Hematopoietic multipotent progenitor cell treated with erythropoietin and hydrocortisone succinate and interleukin-3 and kit ligand, for 15 days (in vitro differentiated cells): ENCODE data around the gene SH3BP1.

Experiments used
- DNase-seq: peaks from one replicate; pipeline ENCODE4 v3.0.0-alpha.2; 2015; ENCODE audit warnings: low spot score

Gene SH3BP1

DNA sequence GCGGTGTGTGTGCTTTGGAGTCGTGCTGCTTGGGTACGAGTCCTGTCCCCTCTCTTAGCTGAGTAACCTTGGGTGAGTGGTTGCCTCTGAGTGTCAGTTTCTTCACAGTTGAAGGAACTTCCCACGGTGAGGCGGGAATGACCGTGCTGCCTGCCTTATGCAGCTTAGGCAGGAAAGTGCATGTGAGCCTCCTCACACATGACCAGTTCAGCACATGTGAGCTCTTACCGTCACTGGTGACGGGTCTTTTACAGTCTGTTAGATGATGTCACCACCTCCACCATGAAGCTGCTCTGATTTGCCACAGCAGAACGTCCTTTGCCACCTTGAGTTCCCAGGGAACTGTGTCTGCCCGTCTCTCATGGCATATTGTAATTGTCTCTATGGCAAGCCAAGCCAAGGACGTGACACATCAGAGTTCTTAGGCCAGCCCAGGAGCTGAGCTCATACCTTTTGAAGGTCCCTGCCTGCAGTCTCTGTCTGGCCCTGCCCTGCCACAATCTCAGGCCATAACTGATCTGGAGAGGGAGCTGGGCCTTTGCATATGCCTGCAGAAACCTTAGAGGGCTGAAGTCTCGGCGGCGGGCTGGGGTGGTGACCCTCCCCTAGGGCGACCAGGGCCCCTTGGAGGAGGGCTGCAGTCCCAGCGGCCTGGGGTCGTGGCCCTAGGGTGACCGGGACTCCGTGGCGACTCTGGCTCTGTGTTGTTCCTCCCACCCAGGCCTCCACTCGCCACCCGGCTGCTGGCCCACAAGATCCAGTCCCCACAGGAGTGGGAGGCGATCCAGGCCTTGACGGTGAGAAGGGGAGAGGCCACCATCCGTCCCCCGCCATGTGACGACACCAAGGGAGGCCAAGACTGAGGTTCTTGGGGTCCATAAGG lies 23.0 kb upstream of the SH3BP1 start:
- no peak for DNase-seq

DNA sequence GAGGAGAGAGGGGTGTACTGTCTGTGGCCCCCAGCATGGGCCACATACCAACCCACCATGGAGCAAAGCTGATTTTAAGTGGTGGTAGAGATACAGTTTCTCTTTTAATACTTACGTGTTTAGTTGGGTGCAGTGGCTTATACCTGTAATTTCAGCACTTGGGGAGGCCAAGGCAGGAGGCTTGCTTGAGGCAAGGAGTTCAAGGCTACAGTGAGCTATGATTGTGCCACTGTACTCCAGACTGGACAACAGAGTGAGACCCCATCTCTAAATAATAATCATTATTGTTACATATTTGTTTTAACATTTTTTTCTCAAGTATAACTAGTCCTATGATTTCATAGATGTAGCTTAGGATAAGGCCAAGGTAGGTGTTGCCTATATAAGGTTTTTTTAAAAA lies 22.0 kb upstream of the SH3BP1 start:
- DNase-seq: no peak

DNA sequence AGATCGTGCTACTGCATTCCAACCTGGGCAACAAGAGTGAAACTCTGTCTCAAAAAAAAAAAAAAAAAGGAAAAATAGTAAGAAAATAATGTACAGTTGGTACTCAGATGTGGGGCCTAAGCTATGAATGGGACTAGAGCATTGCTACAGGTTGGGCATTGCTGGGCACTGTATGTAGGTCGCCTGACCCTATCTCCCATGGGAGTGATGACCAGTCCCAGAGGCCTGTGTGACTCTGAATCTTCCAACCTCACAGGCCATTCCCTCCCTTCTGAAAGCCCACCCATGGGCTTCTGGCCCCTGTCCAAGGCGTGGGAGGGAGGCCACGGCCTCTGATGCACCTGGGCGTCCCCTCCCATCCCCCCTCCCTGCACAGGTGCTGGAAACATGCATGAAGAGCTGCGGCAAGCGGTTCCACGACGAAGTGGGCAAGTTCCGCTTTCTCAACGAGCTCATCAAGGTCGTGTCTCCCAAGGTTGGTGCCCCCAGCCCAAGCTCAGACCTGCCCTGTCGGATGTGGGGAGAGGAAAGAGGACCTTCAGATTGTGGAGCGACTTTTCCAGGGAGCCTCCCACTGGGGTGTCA lies 21.3 kb upstream of the SH3BP1 start:
- no peak for DNase-seq

DNA sequence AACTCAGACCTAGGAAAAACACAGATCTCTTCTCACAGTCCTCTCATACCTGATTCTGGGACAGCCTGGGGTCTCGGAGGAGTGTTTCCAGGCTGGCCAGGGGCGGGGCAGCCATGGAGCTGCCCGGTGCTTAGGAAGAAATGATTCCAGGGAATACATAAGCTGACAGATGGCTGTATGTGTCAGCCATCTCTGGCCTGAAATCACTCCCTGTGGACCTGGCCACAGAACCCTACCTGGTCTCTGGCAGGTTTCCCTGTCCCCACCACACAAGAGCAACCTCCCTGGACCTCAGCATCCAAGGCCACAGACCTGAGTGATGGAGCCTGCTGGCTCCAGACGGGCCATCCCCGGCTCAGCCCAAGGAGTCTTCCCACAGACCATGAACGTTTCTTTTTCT lies 20.8 kb upstream of the SH3BP1 start:
- DNase-seq: no peak

- DNase-seq: no peak
Observed at GRCh38 chr22:37619991-37620390, 19.5 kb upstream of the SH3BP1 start.

GRCh38 chr22:37621352-37621860 lies 18.1 kb upstream of the SH3BP1 start:
- no peak for DNase-seq

- peak; percentile 66 for DNase-seq
Observed at GRCh38 chr22:37623075-37624016, 16.1 kb upstream of the SH3BP1 start.

GRCh38 chr22:37624017-37624365 lies 15.5 kb upstream of the SH3BP1 start:
- no peak for DNase-seq

DNA sequence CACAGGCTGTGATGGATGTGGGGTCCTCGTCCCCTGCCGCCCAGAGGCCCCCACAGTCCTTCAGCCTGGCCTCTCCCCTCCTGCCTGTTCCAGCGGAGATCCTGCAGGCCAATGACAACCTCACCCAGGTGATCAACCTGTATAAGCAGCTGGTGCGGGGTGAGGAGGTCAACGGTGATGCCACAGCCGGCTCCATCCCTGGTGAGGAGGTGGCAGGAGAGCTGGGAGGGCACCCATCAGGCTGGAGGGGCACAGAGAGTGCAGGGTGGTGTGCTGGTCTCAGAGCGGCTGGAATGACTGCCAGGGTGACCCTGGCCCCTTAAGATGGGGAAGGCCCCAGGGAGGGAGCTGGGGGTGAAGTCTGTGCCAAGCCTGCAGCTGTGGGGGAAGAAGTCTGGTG lies 14.6 kb upstream of the SH3BP1 start:
- no peak for DNase-seq

- no peak for DNase-seq
Observed at GRCh38 chr22:37625737-37626136, 13.7 kb upstream of the SH3BP1 start.

GRCh38 chr22:37626144-37626543 lies 13.3 kb upstream of the SH3BP1 start:
- DNase-seq: no peak

- DNase-seq: no peak
Observed at GRCh38 chr22:37626556-37627075, 12.9 kb upstream of the SH3BP1 start.

GRCh38 chr22:37627121-37627520 lies 12.3 kb upstream of the SH3BP1 start:
- no peak for DNase-seq

DNA sequence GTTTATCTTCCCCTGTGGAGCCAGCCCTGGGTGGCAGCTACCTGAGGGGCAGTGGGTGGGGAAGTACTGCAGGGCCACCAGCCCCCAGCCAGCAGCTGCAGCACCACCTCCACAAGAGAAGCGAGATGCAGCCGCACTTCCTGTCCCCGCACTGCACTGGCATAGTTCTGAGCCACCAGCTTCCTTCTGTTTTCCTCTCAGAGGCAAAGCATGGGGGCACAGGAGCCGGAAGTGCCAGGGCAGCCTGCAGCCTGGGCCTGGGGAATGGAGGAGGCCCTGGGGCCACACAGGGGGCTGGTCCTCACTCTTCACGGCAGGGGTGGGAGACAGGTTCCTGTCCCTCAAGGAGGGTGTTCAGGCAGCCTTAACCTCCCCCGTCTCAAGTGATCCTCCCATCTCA lies 11.9 kb upstream of the SH3BP1 start:
- no peak for DNase-seq

DNA sequence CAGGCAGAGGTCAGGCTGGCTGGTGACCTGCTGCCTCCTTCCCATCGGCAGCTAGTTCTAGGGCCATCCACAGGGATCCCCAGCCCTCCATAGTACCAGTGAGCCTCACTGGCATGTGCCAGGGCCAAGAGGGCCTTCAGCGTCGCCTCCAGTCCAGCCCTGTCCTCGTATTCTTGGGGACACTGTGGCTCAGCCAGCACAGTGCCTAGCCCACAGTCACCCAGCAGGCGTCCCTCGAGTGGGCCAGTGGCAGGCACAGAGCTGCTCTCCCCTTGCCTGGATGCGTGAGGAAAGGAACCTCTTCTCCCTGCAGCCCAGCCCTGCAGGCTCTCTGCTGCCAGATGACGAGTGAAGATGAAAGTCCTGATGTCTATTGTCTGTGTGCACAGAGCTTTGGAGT lies 10.6 kb upstream of the SH3BP1 start:
- no peak for DNase-seq

GRCh38 chr22:37629928-37630327 lies 9.5 kb upstream of the SH3BP1 start:
- DNase-seq: no peak

DNA sequence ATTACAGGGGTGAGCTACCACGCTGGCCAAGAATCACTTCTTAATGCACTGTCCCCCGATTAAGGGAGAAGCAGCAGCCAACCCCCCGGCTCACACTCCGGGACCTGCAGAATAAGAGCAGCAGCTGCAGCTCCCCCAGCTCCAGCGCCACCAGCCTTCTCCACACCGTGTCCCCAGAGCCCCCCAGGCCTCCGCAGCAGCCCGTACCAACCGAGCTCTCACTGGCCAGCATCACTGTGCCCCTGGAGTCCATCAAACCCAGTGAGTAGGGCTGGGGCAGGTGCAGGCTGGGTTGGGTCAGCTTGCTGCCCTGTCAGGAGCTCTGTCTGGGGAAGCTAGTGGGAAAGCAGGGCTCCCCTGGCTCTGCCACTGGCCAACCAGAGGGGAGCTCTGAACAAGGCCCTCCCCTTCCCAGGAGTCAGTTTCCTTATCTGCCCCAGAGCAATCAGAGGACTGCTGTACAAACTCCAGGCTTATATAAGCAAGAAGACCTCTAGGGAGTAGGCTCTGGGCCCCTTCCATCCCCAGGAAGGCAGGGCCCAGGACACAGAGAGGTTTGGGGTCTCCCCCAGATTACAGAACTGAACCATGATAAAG lies 8.5 kb upstream of the SH3BP1 start:
- DNase-seq: no peak

- no peak for DNase-seq
Observed at GRCh38 chr22:37631448-37632173, 7.9 kb upstream of the SH3BP1 start.

DNA sequence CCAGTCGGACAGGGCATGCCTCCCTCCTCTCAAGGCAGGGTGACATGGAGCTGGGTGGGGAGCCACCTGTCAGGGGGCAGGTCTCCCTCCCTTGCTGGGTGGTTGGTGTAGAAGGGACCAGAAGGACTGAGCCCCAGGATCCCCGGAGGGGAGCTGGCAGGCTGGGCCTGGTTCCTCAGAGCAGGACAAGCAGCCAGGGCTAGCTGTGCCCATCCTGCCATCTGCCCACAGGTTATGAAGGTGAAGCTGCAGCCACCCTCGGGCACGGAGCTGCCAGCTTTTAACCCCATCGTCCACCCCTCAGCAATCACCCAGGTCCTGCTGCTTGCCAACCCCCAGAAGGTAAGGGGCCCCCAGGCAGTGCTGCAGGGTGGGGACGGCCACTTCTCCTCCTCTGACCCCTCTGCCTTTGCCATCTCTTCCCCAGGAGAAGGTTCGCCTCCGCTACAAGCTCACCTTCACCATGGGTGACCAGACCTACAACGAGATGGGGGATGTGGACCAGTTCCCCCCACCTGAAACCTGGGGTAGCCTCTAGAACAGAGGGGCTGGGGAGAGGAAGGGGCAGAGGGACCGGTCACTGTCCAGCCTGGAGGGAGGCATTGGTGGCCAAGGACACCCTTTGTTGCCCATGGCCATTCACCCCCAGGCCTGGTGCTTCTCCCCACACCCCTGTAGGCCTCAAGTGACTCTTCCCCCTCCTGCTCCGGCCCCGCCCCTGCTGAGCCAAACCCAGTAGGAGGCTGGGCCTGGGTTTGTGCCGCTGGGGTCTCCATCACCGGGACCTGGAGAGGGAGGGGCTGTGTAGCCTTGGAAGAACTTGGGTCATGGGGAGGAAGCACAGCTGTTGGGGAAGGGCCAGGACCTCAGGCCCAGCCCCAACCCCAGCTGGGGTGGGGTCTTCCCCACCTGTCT lies 7.0 kb upstream of the SH3BP1 start:
- no peak for DNase-seq

DNA sequence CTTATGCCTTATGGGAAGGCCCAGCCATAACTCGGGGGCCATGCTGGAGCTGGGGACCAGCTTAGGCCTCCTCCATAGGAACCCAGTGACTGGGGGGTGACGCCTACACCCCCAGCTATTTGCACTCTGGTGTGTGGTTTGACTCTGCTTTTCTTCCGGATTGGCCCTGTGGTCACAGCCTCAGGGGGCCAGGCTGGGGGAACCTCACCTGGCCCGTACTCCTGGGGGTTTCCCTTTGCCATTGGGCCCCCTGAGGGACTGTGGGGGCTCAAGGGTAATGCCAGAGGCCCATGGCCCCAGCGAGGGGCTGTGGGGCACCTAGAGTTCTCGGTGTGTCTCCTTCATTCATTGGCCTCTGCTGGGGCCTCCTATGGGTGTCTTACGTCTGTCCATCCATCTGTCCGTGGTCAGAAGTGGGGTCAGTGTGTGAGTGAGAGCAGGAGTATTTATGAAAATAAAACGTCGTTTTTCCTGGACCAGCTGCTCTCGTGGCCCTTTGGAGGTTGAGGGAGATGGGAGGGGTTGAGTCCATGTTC lies 6.3 kb upstream of the SH3BP1 start:
- no peak for DNase-seq
